ENCODE measurements around the gene BRI3BP.
A peak's percentile ranks its signal among the peaks of the same experiment; 100 is the strongest.
"Not testable (repeated sequence)": the region's sequence is repeated elsewhere in the genome, so short reads cannot be mapped to it uniquely, and the experiment has no call there.

The BRI3BP gene

DNA sequence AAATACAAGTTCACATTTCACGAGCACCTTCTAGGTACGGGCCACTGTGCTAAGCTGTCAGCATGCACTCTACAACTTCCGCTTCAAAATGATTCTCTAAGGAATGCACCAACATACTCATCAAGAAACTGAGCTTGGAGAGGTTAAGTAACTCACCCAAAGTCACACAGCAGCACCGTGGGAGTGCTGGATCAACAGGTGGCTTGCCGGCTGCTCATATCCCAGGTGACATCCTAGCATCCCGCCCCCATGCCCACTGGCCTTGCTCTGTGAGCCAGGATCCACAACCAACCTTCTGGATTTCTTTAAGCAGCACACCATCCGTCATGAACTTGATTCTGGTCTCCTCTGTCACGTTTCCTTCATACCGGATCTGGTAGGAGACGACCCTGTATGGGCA lies 21.2 kb upstream of the BRI3BP start:
- no peak for DNase-seq (ENCODE audit: low read depth in 2 of 2)

DNA sequence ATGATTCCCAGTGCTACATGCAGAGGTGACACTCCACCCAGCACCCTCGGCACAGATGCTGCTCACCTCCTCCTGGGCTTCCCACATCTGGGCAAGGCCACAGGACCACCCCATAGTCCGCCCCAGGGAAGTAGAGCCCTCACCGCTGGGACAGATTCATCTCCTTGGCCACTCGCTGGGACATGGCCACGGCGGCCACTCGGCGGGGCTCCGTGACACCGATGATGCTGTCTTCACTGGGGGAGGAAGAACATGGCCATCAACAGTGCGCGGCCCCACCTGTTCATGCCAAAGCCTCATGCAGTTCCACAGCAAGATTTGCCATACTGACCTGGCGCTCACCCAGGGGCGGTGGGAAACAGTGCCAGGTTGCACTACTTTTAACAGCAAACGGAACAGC lies 18.2 kb upstream of the BRI3BP start:
- DNase-seq (ENCODE audit: low read depth in 2 of 2), result no peak

DNA sequence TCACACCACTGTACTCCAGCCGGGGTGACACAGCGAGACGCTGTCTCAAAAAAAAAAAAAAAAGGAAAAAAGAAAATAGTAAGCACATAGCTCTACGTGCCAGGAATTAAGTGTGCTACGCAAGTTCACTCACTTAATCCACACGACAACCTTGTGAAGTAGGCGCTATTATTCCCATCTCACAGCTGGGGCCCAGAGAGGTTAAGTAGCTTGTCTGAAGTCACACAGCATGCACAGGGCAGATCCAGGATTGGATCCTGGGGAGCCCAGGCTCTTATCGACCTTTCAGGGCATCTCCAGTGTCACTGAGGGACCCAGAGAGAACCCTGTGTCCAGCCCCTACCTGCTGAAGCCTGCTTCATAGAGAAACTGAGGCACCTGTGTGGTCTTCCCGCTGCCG lies 16.4 kb upstream of the BRI3BP start:
- DNase-seq (ENCODE audit: low read depth in 2 of 2), result no peak

DNA sequence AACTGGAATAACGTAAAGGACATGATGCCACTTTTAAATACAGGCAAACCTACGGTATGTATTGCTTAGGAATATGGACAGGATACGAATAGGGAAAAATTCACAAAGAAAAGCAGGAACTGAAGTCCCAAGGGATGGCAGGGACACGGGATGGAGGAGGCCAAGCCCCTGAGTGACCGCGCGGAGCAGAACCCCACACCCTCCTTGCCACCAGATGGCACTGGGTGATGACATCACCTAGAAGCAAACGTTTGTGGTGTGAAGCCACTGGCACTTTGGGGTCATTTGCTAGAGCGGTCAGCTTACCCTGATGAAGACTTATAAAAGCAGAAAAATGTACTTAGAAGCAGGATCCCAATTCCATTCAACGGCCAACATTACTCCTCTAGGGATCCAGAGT lies 13.9 kb upstream of the BRI3BP start:
- no peak for DNase-seq (ENCODE audit: low read depth in 2 of 2)

DNA sequence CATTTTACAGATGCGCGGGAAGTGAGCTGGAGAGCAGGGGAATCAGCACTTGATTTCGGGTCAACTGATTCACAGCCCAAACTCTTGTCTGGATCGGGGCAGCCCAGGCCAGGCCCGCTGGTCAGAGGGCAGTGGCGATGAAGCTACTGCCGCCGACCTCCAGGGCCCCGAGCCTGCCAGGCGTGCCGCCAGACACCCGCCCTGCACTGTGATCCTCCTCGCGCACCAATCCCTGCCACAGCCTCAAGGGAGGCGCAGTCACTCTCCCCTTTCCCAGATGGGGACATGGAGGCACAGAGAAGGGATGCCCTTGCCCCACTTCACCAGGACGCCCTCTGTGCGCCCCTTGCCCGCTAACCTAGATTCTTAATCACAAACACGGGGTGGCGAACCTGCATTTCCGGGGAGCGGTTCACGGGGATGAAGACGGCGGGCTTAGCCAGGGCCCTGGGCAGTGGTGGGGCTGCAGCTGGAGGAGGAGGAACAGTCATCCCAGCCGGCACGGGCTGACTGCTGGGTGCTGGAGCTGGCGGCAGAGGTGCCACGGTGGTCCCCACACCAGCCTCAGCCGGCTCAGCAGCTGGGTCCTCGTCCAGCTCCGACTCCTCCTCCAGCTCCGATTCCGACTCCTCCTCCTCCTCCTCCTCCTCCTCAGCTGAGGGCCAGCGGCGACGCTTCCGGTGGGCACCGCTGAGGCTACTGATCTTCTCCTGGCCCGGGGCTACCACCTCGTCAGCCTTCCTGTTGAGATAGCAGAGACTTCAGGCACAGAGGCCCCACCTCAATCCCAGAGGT lies 13.2 kb upstream of the BRI3BP start:
- DNase-seq (ENCODE audit: low read depth in 2 of 2), result no peak

DNA sequence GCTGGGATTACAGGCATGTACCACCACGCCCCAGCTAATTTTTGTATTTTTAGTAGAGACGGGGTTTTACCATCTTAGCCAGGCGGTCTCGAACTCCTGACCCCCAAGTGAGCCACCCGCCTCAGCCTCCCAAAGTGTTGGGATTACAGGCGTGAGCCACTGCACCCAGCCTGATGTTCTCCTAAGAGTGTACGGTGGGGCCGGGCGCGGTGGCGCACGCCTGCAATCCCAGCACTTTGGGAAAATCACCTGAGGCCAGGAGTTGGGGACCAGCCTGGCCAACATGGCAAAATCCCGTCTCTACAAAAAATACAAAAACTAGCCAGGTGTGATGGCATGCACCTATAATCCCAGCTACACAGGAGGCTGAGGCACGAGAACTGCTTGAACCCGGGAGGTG lies 6.6 kb upstream of the BRI3BP start:
- DNase-seq (ENCODE audit: low read depth in 2 of 2), result not testable (repeated sequence)

DNA sequence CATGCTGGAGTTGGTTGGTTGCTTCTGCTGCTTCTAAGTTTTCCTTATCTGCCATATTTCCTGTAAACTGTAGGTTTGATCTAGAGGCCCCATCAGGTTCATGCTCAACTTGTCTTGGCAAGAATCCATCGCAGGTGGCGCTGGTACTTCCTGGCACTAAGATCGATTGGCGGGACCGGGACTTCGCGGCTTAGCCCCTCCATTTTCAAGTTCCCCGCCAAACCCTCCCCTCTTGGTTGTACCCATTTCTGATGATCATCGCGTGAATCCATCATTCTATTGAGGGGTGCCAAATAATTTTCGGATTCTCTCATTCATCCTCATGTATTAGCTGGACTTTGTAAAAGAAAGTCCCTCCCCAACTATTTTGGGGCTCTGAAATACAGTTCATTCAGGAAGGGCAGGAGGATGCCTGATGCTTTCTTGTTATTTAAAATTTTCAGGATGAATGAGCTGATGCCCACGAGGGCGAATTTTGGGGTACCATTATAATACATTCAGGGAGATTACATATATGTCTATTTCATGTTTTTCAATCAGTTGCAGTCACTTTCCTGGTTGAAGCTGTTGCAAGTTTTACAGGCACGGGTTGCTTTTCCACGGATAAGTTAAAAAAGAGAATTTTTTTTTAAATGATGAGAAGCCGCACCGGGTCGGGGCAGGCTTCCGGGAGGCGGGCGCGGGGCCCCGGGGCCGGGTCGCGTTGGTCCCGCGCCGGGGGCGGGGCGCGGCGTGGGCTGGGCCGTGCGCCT lies 395 bp upstream of the BRI3BP start:
- DNase-seq (ENCODE audit: low read depth in 2 of 2), result peak; percentile 71 to 79

DNA sequence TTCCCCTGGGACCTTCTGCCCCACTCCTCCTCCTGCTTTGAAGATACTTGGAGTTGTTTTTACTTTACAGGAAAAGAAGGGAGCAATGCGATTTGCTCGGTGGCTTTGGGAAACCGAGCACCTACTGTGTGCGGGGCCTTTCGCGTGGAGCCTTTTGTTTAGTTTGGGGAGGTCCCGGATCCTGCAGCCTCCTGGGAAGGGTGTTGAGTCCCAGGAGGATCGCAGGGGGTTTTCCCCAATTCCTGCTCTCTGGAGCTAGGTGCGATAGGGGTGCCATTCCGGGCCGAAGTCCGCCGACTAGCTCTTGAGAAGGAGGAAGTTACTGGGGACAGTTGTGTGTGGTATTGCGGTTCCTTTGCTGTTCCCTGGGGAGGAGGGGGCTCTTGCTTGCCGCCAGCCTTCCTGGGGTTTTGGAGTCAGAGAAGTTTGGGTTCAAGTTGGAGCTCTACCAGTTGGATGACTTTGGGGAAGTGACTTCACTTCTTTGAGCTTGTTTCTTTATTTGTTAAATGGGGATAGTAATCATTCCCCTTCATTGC lies 1.1 kb downstream of the BRI3BP start:
- DNase-seq (ENCODE audit: low read depth in 2 of 2), result no peak

DNA sequence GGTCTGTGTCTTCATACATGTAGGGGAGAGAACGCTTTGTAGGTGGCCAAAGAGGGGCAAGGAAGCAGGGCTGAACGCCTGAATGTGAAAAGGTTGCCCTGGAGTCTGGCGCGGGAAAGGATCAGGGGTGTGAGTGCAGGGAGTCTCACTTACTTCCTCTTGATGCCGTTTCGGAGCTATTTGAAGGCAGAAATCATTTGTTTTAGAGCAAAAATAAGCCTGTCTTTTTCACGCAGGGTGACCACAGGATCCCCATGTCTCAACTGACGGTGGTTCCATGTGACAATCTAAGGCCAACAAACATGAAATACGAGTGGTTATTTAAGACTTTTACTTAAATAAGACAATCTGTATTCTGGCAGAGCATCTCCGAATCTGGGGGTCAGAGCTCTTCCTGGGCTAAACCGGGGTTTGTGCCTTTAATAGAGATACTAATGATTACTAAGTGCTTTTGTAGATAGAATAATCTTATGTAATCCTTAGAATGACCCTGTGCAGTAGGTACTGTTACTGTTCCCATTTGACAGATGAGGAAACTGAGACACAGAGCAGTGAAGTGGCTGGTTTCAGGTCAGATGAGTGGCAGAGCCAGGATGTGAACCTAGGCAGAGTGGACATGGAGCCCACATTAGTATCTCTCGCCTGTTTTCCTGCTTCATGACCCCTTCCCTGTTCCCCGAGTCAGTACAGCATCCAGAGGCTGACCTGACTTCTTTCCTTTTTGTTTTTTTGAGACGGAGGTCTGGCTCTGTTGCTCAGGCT lies 1.9 kb downstream of the BRI3BP start:
- DNase-seq (ENCODE audit: low read depth in 2 of 2), result no peak

DNA sequence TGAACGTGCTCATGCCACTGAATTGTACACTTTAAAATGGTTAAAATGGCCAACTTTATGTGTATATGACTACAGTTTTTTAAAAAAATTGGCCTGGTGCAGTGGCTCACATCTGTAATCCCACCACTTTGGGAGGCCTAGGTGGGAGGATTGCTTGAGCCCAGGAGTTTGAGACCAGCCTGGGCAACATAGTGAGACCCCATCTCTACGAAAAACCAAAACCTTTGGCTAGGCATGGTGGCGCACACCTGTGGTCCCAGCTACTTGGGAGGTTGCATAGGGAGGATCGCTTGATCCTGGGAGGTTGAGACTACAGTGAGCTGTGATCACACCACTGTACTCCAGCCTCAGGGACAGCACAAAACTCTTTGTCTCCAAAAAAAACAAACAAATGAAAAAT lies 5.3 kb downstream of the BRI3BP start:
- DNase-seq (ENCODE audit: low read depth in 2 of 2), result no peak

DNA sequence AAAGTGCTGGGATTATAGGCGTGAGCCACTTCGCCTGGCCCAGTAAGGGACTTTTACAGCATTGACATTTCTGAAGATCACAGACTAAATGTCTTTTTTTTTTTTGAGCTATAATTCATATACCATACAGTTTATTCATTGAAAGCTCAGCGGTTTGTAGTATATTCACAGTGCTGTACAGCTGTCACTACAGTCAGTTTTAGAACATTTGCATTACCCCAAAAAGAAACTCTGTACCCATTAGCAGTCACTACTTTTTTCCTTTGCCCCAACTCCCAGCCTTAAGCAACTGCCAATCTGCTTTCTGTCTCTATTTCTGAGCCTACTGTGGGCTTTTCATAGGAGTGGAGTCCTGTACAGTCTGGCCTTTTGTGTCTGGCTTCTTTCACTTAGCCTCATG lies 8.2 kb downstream of the BRI3BP start:
- DNase-seq (ENCODE audit: low read depth in 2 of 2), result no peak

DNA sequence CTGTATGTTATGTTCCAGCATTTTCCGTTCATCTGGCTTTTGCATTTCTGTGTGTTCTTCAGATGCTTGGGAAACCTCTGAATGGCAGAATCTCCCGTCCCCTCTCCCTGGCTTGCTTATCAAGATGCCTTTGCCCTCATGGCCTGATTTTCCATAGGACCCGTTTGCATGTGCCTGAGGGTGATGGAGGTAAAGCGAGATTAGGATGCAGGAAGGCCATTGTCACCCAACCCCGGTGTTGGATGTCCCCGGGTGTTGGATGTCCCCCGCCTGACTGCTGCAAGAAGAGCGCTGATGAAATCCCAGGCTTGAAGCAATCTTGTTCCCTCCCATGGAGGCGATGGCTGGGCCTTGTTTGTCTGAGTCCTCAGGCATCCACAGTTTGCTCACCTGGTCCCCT lies 9.6 kb downstream of the BRI3BP start:
- no peak for DNase-seq (ENCODE audit: low read depth in 2 of 2)

DNA sequence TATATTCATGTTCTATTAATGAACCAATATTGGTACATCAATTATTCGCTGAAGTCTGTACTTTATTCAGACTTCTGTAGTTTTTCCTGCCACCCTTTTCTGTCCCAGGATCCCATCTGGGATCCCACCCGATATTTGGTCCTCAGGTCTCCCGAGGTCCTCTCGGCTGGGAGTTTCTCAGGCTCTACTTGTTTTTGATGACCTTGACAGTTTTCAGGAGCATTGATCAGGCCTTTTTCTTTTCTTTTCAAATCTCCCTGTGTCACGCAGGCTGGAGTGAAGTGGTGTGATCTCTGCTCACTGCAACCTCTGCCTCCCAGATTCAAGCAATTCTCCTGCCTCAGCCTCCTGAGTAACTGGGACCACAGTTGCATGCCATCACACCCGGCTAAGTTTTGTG lies 11.2 kb downstream of the BRI3BP start:
- no peak for DNase-seq (ENCODE audit: low read depth in 2 of 2)

DNA sequence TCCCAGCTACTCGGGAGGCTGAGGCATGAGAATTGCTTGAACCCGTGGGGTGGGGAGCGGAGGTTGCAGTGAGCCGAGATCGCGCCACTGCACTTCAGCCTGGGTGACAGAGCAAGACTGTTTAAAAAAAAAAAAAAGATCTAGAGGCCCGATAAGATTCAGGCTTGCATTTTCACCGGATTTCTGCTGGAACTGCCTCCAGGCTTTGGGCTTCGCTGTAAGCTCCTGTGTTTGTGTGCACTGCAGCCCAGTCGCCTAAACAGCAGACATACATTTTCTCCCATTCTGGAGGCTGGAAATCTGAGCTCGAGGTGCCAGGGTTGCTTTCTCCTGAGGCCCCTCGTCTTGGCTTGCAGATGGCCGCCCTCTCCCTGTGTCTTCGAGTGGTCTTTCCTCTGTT lies 12.2 kb downstream of the BRI3BP start:
- no peak for DNase-seq (ENCODE audit: low read depth in 2 of 2)

DNA sequence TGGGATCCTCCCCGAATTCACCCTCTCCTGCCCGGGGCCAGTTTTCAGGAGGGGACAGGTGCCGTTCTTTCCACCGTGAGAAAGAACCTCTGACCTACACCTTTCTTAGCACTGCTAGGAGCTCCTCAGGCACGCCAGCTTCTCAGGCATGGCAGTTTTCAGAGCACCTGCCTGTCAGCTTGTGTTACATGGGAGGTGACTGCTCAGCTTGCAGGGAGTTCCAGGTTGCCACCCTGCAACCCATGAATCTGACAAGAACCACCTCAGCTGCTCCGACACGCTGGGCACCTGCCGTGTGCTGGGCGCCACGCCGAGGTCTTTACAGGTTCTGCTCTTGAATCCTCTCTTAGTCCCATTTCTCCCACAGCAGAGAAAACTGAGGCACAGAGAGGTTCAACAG lies 12.9 kb downstream of the BRI3BP start:
- DNase-seq (ENCODE audit: low read depth in 2 of 2), result no peak

DNA sequence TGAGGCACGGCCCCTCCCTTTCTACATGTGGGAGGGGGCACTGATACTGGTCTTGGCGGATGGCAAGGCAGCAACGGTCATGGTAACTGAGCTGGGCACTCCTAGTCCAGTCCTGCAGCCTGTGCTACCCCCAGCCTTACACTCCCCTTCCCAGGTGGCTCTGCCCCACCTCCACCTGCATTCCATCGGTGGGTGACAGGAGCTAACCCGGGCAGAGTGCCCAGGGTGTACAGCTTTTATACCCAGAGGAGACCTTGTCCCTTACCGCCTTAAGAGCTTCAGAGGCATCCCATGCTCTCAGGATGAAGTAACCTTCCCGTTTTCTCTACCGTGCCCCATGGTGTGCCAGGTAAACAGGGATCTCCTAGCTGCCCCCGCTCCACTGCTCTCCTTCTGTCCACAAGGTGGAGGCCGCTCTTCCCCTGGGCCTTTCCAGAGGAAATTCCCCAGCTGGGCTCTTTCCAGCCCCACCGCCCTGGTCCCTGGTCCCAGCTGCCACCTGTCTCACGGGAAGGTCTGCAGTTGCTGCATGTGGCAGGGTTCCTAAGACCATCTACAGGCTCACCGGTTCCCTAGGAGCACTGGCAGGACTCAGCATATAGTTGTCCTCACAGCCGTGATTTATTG lies 20.5 kb downstream of the BRI3BP start:
- DNase-seq (ENCODE audit: low read depth in 2 of 2), result no peak

DNA sequence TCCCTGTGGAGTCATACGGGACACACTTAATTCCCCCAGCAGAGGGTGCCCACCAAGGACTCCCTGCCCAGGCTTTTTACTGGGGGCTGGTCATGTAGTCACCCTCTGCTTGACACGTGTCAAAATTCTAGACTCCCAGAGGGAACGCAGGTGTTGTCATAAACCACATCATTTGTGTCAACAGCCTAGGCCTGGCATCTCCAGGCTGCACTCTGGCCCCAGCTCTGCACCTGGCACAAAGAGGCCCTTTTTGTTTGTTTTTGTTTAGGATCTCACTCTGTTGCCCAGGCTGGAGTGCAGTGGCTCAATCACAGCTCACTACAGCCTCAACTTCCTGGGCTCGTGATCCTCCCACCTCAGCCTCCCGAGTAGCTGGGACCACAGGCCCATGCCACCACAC lies 21.1 kb downstream of the BRI3BP start:
- no peak for DNase-seq (ENCODE audit: low read depth in 2 of 2)

DNA sequence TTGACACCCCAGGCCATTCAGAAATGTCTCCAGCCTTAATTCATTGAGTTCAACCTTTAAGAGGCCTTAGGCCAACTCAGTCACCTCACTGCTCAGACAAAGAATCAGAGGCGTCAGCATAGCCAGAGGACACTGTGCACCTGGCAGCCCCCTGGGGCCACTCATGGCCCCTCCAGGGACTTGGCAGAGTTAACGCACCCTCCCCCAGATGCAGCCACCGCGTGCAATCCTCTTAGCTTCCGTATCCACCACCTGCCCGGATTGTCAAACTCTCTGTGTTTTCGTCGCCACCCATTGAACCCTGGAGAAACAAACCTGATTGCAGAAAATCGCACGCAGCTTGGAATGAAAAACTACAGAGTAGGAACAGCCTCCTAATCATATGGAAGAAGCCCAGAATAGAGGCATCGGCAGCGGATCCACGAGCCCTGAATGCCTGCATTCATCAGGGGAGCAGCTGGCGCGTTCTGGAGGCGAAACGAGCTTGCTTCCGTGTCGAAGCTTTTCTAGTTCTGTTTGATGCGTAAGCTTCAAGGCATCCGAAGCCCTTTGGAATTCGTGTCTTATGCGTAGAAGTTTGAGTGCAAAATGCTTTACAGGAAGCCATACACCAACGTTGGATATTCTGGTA lies 22.4 kb downstream of the BRI3BP start:
- no peak for DNase-seq (ENCODE audit: low read depth in 2 of 2)

DNA sequence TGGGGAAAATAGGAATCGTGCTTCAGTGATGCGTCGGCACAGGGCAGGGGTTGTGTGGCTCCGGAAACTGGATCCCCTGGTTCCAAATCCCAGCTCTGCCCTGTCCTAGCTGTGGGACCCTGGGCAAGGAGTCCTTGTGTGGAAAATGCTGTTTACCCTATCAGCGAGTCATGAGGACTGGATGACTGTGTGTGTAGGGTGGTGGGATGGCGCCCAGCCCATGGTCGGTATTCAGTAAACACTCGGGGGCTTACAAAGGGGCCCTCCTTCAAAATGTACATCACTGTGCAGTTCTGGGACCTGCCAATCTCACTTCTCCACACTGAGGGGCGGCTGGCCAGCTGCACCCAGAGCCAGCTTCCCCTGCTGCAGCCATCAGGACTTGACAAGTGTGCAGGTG lies 24.4 kb downstream of the BRI3BP start:
- DNase-seq (ENCODE audit: low read depth in 2 of 2), result no peak

DNA sequence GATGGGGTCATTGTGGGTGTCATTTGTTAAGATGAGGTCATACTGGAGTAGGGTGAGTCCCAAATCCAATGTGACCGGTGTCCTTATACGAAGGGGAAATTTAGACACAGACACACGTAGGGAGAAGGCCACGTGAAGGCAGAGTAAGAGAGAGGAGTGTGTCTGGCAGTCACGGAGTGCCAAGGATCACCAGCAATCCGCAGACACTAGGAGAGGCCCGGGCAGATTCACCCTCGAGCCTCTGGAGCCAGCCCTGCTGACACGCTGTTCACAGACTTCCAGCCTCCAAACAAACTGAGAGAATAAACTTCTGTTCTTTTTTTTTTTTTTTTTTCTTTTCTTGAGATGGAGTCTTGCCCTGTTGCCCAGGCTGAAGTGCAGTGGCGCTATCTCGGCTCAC lies 24.9 kb downstream of the BRI3BP start:
- no peak for DNase-seq (ENCODE audit: low read depth in 2 of 2)

DNA sequence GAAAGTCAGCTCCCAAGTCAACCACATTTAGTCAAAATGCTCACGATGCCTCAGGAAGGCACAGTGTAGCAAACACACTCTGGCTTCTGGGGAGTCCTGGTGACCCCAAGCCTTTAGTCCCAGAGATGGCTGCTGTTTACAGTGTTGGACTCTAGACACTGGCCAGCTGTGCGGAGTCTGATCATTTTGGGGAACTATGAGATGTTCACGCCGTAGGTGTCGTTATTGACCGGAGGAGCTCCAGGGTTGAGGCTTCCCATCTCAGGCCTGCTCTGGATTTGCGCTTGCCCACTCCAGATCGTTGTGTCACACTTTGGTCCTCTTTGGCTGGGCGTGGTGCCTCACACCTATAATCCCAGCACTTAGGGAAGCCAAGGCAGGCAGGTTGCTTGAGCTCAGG lies 27.7 kb downstream of the BRI3BP start:
- no peak for DNase-seq (ENCODE audit: low read depth in 2 of 2)

DNA sequence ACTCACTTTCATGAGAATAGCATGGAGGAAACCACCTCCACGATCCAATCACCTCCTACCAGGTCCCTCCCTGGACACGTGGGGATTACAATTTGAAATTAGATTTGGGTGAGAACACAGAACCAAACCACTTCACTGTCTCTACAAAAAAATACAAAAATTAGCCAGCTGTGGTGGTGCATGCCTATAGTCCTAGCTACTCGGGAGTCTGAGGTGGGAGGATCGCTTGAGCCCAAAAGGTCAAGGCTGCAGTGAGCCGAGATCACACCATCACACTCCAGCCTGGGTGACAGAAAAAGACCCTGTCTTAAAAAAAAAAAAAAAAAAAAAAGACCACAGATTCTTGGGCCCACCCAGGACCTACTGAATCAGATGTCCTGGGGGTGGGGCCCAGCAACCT lies 28.3 kb downstream of the BRI3BP start:
- no peak for DNase-seq (ENCODE audit: low read depth in 2 of 2)

Measured in activated CD4-positive, alpha-beta T cell treated with anti-CD3 and anti-CD28 coated beads for 24 hours (primary cell).